Cardiac fibroblast (primary cell): ENCODE results near the gene NBEAL1.

Source experiments
- DNase-seq, 2 donors: peaks; one replicate each; pipeline versions ENCODE4 v3.0.0 to v3.0.0-alpha.2; 2010; ENCODE audit warnings: low read depth in 2 of 2
- H3K4me3 ChIP-seq, 2 donors: replicated peaks in 1 of 2; 1 replicate in 1 of 2; 2 replicates in 1 of 2; pipeline ENCODE4 v1.5.1; 2011; ENCODE audit warnings: low read depth in 2 of 2, low read length in 2 of 2, mild to moderate bottlenecking in 2 of 2, moderate library complexity in 1 of 2
- CTCF ChIP-seq: IDR thresholded peaks from one replicate; pipeline ENCODE4 v1.5.1; 2011; ENCODE audit warnings: low read depth, mild to moderate bottlenecking, low read length, inconsistent platforms

The NBEAL1 gene

GRCh38 chr2:203237346-203238238 is 222.9 kb downstream of the NBEAL1 start:
- DNase-seq: no peak
- no peak for TF ChIP-seq CTCF
- H3K4me3 ChIP-seq: peak overlapping the region in 1 of 2 donors; percentile 89

- no peak for TF ChIP-seq CTCF
- H3K4me3 ChIP-seq: peak overlapping the region; percentile 63 to 89
- DNase-seq: no peak
Measured at GRCh38 chr2:203238292-203238703, 223.6 kb downstream of the NBEAL1 start.

- TF ChIP-seq CTCF: peak; percentile 25
- H3K4me3 ChIP-seq: peak within 1 kb of the TSS; percentile 63 to 89
- DNase-seq: peak; percentile 97 to 98
Measured at GRCh38 chr2:203238704-203239526, 224.2 kb downstream of the NBEAL1 start, which contains the start of gene CYP20A1. CYP20A1 (plus strand) TSS chr2:203239018; CDS start chr2:203239063, 45 bp downstream.

GRCh38 chr2:203240491-203240890 is 225.8 kb downstream of the NBEAL1 start:
- peak overlapping the region in 1 of 2 donors; percentile 63 for H3K4me3 ChIP-seq
- no peak for TF ChIP-seq CTCF
- DNase-seq: no peak

- DNase-seq: no peak
- no peak for TF ChIP-seq CTCF
- H3K4me3 ChIP-seq: no peak overlapping the region
Measured at GRCh38 chr2:203242518-203242917, 227.8 kb downstream of the NBEAL1 start.

- no peak for DNase-seq
- no peak overlapping the region for H3K4me3 ChIP-seq
- no peak for TF ChIP-seq CTCF
Measured at GRCh38 chr2:203246646-203247045, 232.0 kb downstream of the NBEAL1 start.
